ENCODE results near the gene EYS.

GRCh38 chr6:64527899-64528298 is 1179.1 kb downstream of the EYS start:
- no peak for TF ChIP-seq ZSCAN20 (CRISPR knock-in tag; IDR thresholded peaks at IDR 0.05)
- TF ChIP-seq, protein P1, sequence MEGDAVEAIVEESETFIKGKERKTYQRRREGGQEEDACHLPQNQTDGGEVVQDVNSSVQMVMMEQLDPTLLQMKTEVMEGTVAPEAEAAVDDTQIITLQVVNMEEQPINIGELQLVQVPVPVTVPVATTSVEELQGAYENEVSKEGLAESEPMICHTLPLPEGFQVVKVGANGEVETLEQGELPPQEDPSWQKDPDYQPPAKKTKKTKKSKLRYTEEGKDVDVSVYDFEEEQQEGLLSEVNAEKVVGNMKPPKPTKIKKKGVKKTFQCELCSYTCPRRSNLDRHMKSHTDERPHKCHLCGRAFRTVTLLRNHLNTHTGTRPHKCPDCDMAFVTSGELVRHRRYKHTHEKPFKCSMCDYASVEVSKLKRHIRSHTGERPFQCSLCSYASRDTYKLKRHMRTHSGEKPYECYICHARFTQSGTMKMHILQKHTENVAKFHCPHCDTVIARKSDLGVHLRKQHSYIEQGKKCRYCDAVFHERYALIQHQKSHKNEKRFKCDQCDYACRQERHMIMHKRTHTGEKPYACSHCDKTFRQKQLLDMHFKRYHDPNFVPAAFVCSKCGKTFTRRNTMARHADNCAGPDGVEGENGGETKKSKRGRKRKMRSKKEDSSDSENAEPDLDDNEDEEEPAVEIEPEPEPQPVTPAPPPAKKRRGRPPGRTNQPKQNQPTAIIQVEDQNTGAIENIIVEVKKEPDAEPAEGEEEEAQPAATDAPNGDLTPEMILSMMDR (IDR thresholded peaks at IDR 0.05), result no peak

All from A549 (cell line).